Thymus (tissue), 11 donors: ENCODE measurements around the gene WFDC11. TPM values are rescaled to one million over a fixed set of nuclear protein-coding genes. Genes with fewer than 3 reads are reported as not detected.

Experiments
- DNase-seq, 9 donors: peaks; one replicate each; pipeline ENCODE4 v3.0.0-alpha.2; 2013; ENCODE audit warnings: low spot score in 9 of 9, low read depth in 6 of 9, missing footprints in 1 of 9
- H3K27ac ChIP-seq, 2 donors: one replicate each; pipeline ENCODE4 v1.5.1; 2013; ENCODE audit warnings: control low read depth in 1 of 2, low read depth in 1 of 2, low read length in 1 of 2, mild to moderate bottlenecking in 1 of 2, moderate library complexity in 1 of 2
- H3K27me3 ChIP-seq, 2 donors: one replicate each; pipeline ENCODE4 v1.5.1; 2013; ENCODE audit warnings: low read length in 1 of 2; ENCODE audit not compliant: control insufficient read depth in 2 of 2, insufficient read depth in 1 of 2
- H3K36me3 ChIP-seq, 2 donors: one replicate each; pipeline ENCODE4 v1.5.1; 2013; ENCODE audit warnings: low read length in 1 of 2, mild to moderate bottlenecking in 1 of 2, moderate library complexity in 1 of 2; ENCODE audit not compliant: control insufficient read depth in 2 of 2, insufficient read depth in 2 of 2
- H3K4me1 ChIP-seq, 2 donors: one replicate each; pipeline ENCODE4 v1.5.1; 2013; ENCODE audit warnings: low read length in 2 of 2; ENCODE audit not compliant: control insufficient read depth in 2 of 2, insufficient read depth in 2 of 2
- H3K4me3 ChIP-seq, 2 donors: one replicate each; pipeline ENCODE4 v1.5.1; 2013; ENCODE audit warnings: low read length in 2 of 2, control low read depth in 1 of 2, mild to moderate bottlenecking in 1 of 2
- H3K9me3 ChIP-seq, 2 donors: one replicate each; pipeline ENCODE4 v1.5.1; 2013; ENCODE audit warnings: low read length in 1 of 2, mild to moderate bottlenecking in 1 of 2; ENCODE audit not compliant: control insufficient read depth in 2 of 2, insufficient read depth in 1 of 2
- WGBS: extraction: QIAGEN DNeasy Blood & Tissue Kit; methylation state at CpG from one replicate; pipeline ENCODE4 v1.1.7; 2013; 5-methylcytosine and 5-hydroxymethylcytosine counted together
- polyA plus RNA-seq: library from polyadenylated mRNA; stranded (reverse); fragments of 200-250 nt; gene quantifications from one replicate; pipeline ENCODE4 v1.2.3, GENCODE V29; 2013
- total RNA-seq: library from RNA; stranded (reverse); fragments of 120-200 nt; gene quantifications from one replicate; pipeline ENCODE4 v1.2.4, GENCODE V29; 2013
- donor health status: healthy.

The WFDC11 gene
- total and polyA plus RNA-seq, 2 donors, result 0.14 TPM; not detected in 1

- no peak overlapping the region for H3K27ac ChIP-seq
- H3K4me1 ChIP-seq, result no peaks in the 10 kb centered on the region
- 100% methylated on average over 1 of the region's 1 CpG for WGBS
- H3K4me3 ChIP-seq, result no peak overlapping the region
- H3K27me3 ChIP-seq, result no peaks in the 10 kb centered on the region
- no peak for DNase-seq
- no peaks in the 10 kb centered on the region for H3K9me3 ChIP-seq
- no peaks in the 10 kb centered on the region for H3K36me3 ChIP-seq
Measured at GRCh38 chr20:45636513-45636912, 33.5 kb downstream of the WFDC11 start.

GRCh38 chr20:45631184-45631583 lies 38.9 kb downstream of the WFDC11 start, which contains the start of gene WFDC9:
TSS of gene WFDC9 (minus strand) at chr20:45631284. CDS start at chr20:45610181, 21,103 bp downstream.
- no peak for DNase-seq
- H3K27me3 ChIP-seq, result no peaks in the 10 kb centered on the region
- H3K4me3 ChIP-seq, result no peak within 1 kb of the TSS
- H3K36me3 ChIP-seq, result no peaks in the 10 kb centered on the region
- no peaks in the 10 kb centered on the region for H3K9me3 ChIP-seq
- no peaks in the 10 kb centered on the region for H3K4me1 ChIP-seq
- WGBS, result 78% methylated on average over 4 of the region's 4 CpGs
- no peak within 1 kb of the TSS for H3K27ac ChIP-seq

GRCh38 chr20:45630371-45630770 lies 39.7 kb downstream of the WFDC11 start:
- no peaks in the 10 kb centered on the region for H3K9me3 ChIP-seq
- no peak for DNase-seq
- no peaks in the 10 kb centered on the region for H3K4me1 ChIP-seq
- H3K4me3 ChIP-seq, result no peak overlapping the region
- no peak overlapping the region for H3K27ac ChIP-seq
- no peaks in the 10 kb centered on the region for H3K36me3 ChIP-seq
- no peaks in the 10 kb centered on the region for H3K27me3 ChIP-seq

- Histone ChIP-seq H3K4me1 (no peaks in the 10 kb centered on the region), H3K36me3 (no peaks in the 10 kb centered on the region), H3K27ac (no peak within 1 kb of the TSS), H3K9me3 (no peaks in the 10 kb centered on the region), H3K4me3 (no peak within 1 kb of the TSS), H3K27me3 (no peaks in the 10 kb centered on the region)
- DNase-seq, result peak in 2 of 9 donors; percentile 7 to 12
- 12% methylated on average over 9 of the region's 9 CpGs for WGBS
Measured at GRCh38 chr20:45629496-45630100, 40.4 kb downstream of the WFDC11 start, which contains the start of gene WFDC10A. TSS of gene WFDC10A (plus strand) at chr20:45629739. CDS start at chr20:45629814, 75 bp downstream.

GRCh38 chr20:45626540-45626939 lies 43.5 kb downstream of the WFDC11 start:
- Histone ChIP-seq H3K9me3 (no peaks in the 10 kb centered on the region), H3K27ac (no peak overlapping the region), H3K4me1 (no peaks in the 10 kb centered on the region), H3K36me3 (no peaks in the 10 kb centered on the region), H3K27me3 (no peaks in the 10 kb centered on the region), H3K4me3 (no peak overlapping the region)
- WGBS, result 63% methylated on average over 2 of the region's 2 CpGs
- no peak for DNase-seq

- no peak overlapping the region for H3K27ac ChIP-seq
- no peaks in the 10 kb centered on the region for H3K27me3 ChIP-seq
- no peak for DNase-seq
- WGBS, result 93% methylated on average over 2 of the region's 2 CpGs
- no peak overlapping the region for H3K4me3 ChIP-seq
- no peaks in the 10 kb centered on the region for H3K4me1 ChIP-seq
- no peaks in the 10 kb centered on the region for H3K9me3 ChIP-seq
- no peaks in the 10 kb centered on the region for H3K36me3 ChIP-seq
Measured at GRCh38 chr20:45621593-45621992, 48.4 kb downstream of the WFDC11 start.

- no peaks in the 10 kb centered on the region for H3K4me1 ChIP-seq
- DNase-seq, result no peak
- 97% methylated on average over 2 of the region's 2 CpGs for WGBS
- H3K27me3 ChIP-seq, result no peaks in the 10 kb centered on the region
- H3K36me3 ChIP-seq, result no peaks in the 10 kb centered on the region
- no peak overlapping the region for H3K4me3 ChIP-seq
- no peak overlapping the region for H3K27ac ChIP-seq
- no peaks in the 10 kb centered on the region for H3K9me3 ChIP-seq
Measured at GRCh38 chr20:45617591-45617990, 52.4 kb downstream of the WFDC11 start.

GRCh38 chr20:45612314-45612713 lies 57.7 kb downstream of the WFDC11 start:
- H3K4me1 ChIP-seq, result no peaks in the 10 kb centered on the region
- H3K4me3 ChIP-seq, result no peak overlapping the region
- no peak overlapping the region for H3K27ac ChIP-seq

GRCh38 chr20:45611054-45611453 lies 59.0 kb downstream of the WFDC11 start:
- H3K27ac ChIP-seq, result no peak overlapping the region
- no peaks in the 10 kb centered on the region for H3K27me3 ChIP-seq
- DNase-seq, result no peak
- WGBS, result 80% methylated on average over 4 of the region's 4 CpGs
- no peaks in the 10 kb centered on the region for H3K9me3 ChIP-seq
- no peaks in the 10 kb centered on the region for H3K4me1 ChIP-seq
- no peaks in the 10 kb centered on the region for H3K36me3 ChIP-seq
- no peak overlapping the region for H3K4me3 ChIP-seq

More at GRCh38 chr20:45612314-45612713, 57.7 kb downstream of the WFDC11 start:
- Histone ChIP-seq H3K27me3 (no peaks in the 10 kb centered on the region), H3K9me3 (no peaks in the 10 kb centered on the region), H3K36me3 (no peaks in the 10 kb centered on the region)
- DNase-seq, result no peak
